Motor neuron (in vitro differentiated cells): ENCODE data around the gene MED16. TPM values are rescaled to one million over a fixed set of nuclear protein-coding genes. Genes with fewer than 3 reads are reported as not detected.

Source experiments
- ATAC-seq, 8 experiments: fragments of 200-7000 bp; cut with Tn5 transposase; replicated peaks in 6 of 8; 2 replicates each; pipeline ENCODE4 v1.8.0; 2021; ENCODE audit warnings: mild to moderate bottlenecking in 8 of 8, moderate library complexity in 8 of 8
- H3K27ac ChIP-seq, 2 donors: fragments of 250-450 bp; sonication (Bioruptor Pico); 2 replicates each; pipeline ENCODE4 v1.9.0; 2021; ENCODE audit warnings: antibody characterized with exemption in 2 of 2, mild to moderate bottlenecking in 2 of 2, moderate library complexity in 1 of 2
- H3K4me1 ChIP-seq, 2 donors: fragments of 250-450 bp; sonication (Bioruptor Pico); replicated peaks in 1 of 2; 2 replicates each; pipeline ENCODE4 v1.6.1; 2021; ENCODE audit warnings: antibody characterized with exemption in 2 of 2, mild to moderate bottlenecking in 2 of 2, moderate library complexity in 1 of 2
- H3K4me3 ChIP-seq, 5 donors: fragments of 250-450 bp; sonication (Bioruptor Pico); 2 replicates each; pipeline ENCODE4 v1.9.0; 2021; ENCODE audit warnings: antibody characterized with exemption in 5 of 5, mild to moderate bottlenecking in 5 of 5, moderate library complexity in 4 of 5
- WGBS, 10 experiments: fragments of 450-650 bp; shearing (Covaris generic); methylation state at CpG; one replicate each; pipeline ENCODE4 v1.0.0; 2022; 5-methylcytosine and 5-hydroxymethylcytosine counted together
- in situ Hi-C, 9 experiments: fragments of 400-800 bp; cut with MboI; loops; one replicate each; pipeline ENCODE4 v1.15.0; 2021; ENCODE audit warnings: low sequenced_read_pairs in 9 of 9, low pct_unique_long_range_greater_than_20kb in 2 of 9; ENCODE audit not compliant: unreplicated experiment in 9 of 9
- total RNA-seq, 8 experiments: library from RNA; unstranded; fragments of 300-600 nt; gene quantifications; 2 replicates each; pipeline versions ENCODE4 v1.2.3 to v1.2.4, GENCODE V29; 2022

MED16 gene
- total RNA-seq, 8 experiments from 2014 or later, result 15.0 to 44.1 (median 26.1) TPM

DNA sequence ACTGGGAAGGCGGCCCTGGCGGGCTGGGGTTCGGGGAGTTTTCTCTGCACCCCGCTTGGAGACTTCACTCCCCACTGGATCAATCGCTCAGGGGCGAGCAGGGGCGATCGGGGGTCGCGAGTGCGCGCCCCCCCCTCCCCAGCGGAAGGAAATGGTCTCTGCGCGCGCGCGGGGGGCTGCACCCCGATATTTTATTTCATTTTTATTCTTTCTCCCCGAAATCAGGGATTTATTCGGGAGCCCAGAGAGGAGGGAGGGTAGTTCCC is 33.3 kb upstream of the MED16 start:
- WGBS, 10 experiments, result 0% methylated on average over 4 of the region's 21 CpGs; no CpG with 5 or more reads in 9 of the 10 experiments
- peaks cover 5 to 6% of the 10 kb centered on the region in 2 donors for H3K4me1 ChIP-seq
- peak overlapping the region; percentile 90 to 97 for H3K27ac ChIP-seq
- ATAC-seq, result no peak
- peak overlapping the region; percentile 89 to 98 (median 91) for H3K4me3 ChIP-seq
- in situ Hi-C loops, result loop anchor here in 5 of 9 experiments (10.0 kb wide), 1 partner anchor 59 kb away; the partner anchor contains the start of gene WDR18 (in 5 of the 5)

GRCh38 chr19:925526-926322 is 32.7 kb upstream of the MED16 start, which contains the start of gene ARID3A:
Gene ARID3A, plus strand, starts transcription at chr19:926035. Its CDS starts 3,494 bp downstream, at chr19:929529.
- peak; percentile 58 to 74 (median 69) for ATAC-seq
- Histone ChIP-seq H3K4me3 (peak within 1 kb of the TSS; percentile 89 to 98 (median 91)), H3K27ac (peak within 1 kb of the TSS; percentile 90 to 97), H3K4me1 (peaks cover 5 to 6% of the 10 kb centered on the region in 2 donors)
- no CpG with 5 or more reads among the region's 97 CpGs for WGBS, 10 experiments
- in situ Hi-C loops, result loop anchor here in 5 of 9 experiments (10.0 kb wide), 1 partner anchor 59 kb away; the partner anchor contains the start of gene WDR18 (in 5 of the 5)

GRCh38 chr19:925087-925525 is 32.1 kb upstream of the MED16 start:
- in situ Hi-C loops, result loop anchor here in 5 of 9 experiments (10.0 kb wide), 1 partner anchor 60 kb away; the partner anchor contains the start of gene WDR18 (in 5 of the 5)
- WGBS, 10 experiments, result no CpG with 5 or more reads among the region's 39 CpGs
- peak overlapping the region; percentile 90 to 97 for H3K27ac ChIP-seq

GRCh38 chr19:924553-925086 is 31.6 kb upstream of the MED16 start:
- 10 to 63% (median 34%) methylated on average over 2 to 5 of the region's 31 CpGs; no CpG with 5 or more reads in 6 of the 10 experiments for WGBS, 10 experiments
- no peak for ATAC-seq
- no peak overlapping the region for H3K27ac ChIP-seq
- in situ Hi-C loops, result loop anchor here in 6 of 9 experiments (5.0 to 25.0 kb wide), 4 partner anchors 58 to 262 kb away; partner anchors contain the start of genes WDR18 (in 6 of the 6), MISP (in 1 of the 6) and RNF126 (in 1 of the 6)
- H3K4me1 ChIP-seq, result peaks cover 9 to 14% of the 10 kb centered on the region in 2 donors
- peak overlapping the region; percentile 89 to 98 (median 91) for H3K4me3 ChIP-seq

More at GRCh38 chr19:925087-925525, 32.1 kb upstream of the MED16 start:
- ATAC-seq, result peak; percentile 2 to 64 (median 50)
- Histone ChIP-seq H3K4me1 (peaks cover 9 to 11% of the 10 kb centered on the region in 2 donors), H3K4me3 (peak overlapping the region; percentile 89 to 98 (median 91))

DNA sequence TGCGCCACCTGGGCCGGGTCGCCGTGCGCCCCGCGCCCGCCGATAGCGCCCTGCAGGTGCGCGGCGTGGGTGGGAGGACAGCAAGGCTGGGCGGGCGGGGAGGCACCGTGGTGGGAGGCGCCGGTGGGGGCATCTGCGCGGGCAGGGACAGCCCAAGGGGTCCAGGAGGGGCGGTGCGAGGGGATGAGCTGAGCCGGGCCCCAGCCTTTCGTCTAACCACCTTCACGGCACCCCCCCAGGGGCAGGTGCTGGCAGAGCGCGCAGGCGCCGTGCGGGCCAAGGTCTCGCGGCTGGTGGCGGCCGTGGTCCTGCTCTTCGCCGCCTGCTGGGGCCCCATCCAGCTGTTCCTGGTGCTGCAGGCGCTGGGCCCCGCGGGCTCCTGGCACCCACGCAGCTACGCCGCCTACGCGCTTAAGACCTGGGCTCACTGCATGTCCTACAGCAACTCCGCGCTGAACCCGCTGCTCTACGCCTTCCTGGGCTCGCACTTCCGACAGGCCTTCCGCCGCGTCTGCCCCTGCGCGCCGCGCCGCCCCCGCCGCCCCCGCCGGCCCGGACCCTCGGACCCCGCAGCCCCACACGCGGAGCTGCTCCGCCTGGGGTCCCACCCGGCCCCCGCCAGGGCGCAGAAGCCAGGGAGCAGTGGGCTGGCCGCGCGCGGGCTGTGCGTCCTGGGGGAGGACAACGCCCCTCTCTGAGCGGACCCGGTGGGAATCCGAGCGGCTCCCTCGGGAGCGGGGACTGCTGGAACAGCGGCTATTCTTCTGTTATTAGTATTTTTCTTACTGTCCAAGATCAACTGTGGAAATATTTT is 27.3 kb upstream of the MED16 start:
- WGBS, 10 experiments, result 17 to 40% (median 24%) methylated on average over 1 to 15 of the region's 84 CpGs; no CpG with 5 or more reads in 7 of the 10 experiments
- in situ Hi-C loops, result loop anchor here in 6 of 9 experiments (5.0 to 25.0 kb wide), 4 partner anchors 62 to 258 kb away; partner anchors contain the start of genes WDR18 (in 6 of the 6), MISP (in 1 of the 6) and RNF126 (in 1 of the 6)
- Histone ChIP-seq H3K4me1 (peaks cover 6 to 26% of the 10 kb centered on the region in 2 donors), H3K27ac (no peak overlapping the region), H3K4me3 (peak overlapping the region in 4 of 5 donors; percentile 0 to 37 (median 22))
- ATAC-seq, result peak in 3 of 8 experiments; percentile 2 to 12 (median 3)

- in situ Hi-C loops, result loop anchor here in 7 of 9 experiments (5.0 to 25.0 kb wide), 5 partner anchors 63 to 257 kb away; partner anchors contain the start of genes WDR18 (in 6 of the 7), MISP (in 1 of the 7) and RNF126 (in 1 of the 7)
- Histone ChIP-seq H3K4me3 (peak overlapping the region in 4 of 5 donors; percentile 17 to 37 (median 24)), H3K27ac (peak overlapping the region in 1 of 2 donors; percentile 49), H3K4me1 (peaks cover 6 to 26% of the 10 kb centered on the region in 2 donors)
- ATAC-seq, result peak in 6 of 8 experiments; percentile 4 to 30 (median 20)
- WGBS, 10 experiments, result 4% methylated on average over 14 of the region's 68 CpGs; no CpG with 5 or more reads in 9 of the 10 experiments
These were observed 26.4 kb upstream of the MED16 start for GRCh38 chr19:919199-920050.

DNA sequence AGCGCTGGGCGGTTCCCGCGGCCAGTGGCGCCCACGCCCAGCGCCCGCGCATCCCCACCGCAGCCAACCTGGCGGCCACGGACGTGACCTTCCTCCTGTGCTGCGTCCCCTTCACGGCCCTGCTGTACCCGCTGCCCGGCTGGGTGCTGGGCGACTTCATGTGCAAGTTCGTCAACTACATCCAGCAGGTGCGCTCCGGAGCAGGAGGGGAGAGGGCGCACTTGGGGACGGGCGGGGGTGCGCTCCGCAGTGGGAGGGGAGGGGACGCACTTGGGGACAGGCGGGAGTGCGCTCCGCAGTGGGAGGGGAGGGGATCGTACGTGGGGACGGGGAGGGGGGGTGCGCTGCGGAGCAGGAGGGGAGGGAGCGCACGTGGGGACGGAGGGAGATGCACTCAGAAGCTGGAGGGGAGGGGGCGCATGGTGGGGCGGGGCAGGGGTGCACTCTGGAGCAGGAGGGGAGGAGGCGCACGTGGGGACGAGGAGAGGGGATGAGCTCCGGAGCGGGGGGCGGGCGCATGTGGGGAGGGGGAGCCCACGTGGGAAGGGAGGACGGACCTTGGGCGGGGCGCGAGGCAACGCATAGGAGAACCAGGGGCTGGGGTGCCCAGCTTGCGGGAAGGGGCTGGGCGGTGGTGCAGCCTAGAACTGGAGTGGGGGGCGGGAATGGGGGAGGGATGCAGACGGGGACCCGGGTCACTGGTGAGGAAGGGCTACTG is 25.7 kb upstream of the MED16 start:
- ATAC-seq, result peak in 5 of 8 experiments; percentile 18 to 47 (median 41)
- in situ Hi-C loops, result loop anchor here in 2 of 9 experiments (10.0 to 25.0 kb wide), 3 partner anchors 144 to 256 kb away; partner anchors contain the start of genes MISP (in 1 of the 2) and RNF126 (in 1 of the 2)

DNA sequence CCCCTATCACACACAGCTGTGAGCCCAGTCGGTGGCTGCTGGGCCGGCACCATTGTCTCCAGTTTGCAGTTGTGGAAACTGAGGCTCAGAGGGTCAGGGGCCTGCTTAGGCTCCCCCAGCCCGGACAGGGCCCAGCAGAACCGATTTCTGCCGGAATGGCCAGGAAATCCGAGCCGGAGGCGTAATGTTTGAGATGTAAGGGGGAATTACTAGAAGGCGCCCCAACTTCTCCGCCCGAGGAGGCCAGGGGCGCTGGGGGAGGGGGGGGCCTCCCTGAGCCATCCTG is 25.1 kb upstream of the MED16 start:
- WGBS, 10 experiments, result 40% methylated on average over 2 of the region's 12 CpGs; no CpG with 5 or more reads in 9 of the 10 experiments
- H3K4me3 ChIP-seq, result peak overlapping the region in 3 of 5 donors; percentile 21 to 36 (median 34)
- peak in 1 of 8 experiments; percentile 0 for ATAC-seq

More for the DNA sequence above, 25.7 kb upstream of the MED16 start:
- peak overlapping the region in 4 of 5 donors; percentile 17 to 37 (median 28) for H3K4me3 ChIP-seq
- H3K27ac ChIP-seq, result peak overlapping the region in 1 of 2 donors; percentile 49
- 2% methylated on average over 10 of the region's 58 CpGs; no CpG with 5 or more reads in 9 of the 10 experiments for WGBS, 10 experiments
- H3K4me1 ChIP-seq, result peaks cover 8 to 26% of the 10 kb centered on the region in 2 donors

GRCh38 chr19:917323-918151 is 24.6 kb upstream of the MED16 start, which contains the start of gene KISS1R:
Gene KISS1R, plus strand, starts transcription at chr19:917333. Its CDS starts 170 bp downstream, at chr19:917503.
- 0 to 1% methylated on average over 8 to 12 of the region's 87 CpGs; no CpG with 5 or more reads in 8 of the 10 experiments for WGBS, 10 experiments
- Histone ChIP-seq H3K27ac (peak within 1 kb of the TSS in 1 of 2 donors; percentile 65), H3K4me3 (peak within 1 kb of the TSS; percentile 14 to 36 (median 25)), H3K4me1 (peaks cover 9 to 26% of the 10 kb centered on the region in 2 donors)
- peak in 6 of 8 experiments; percentile 20 to 68 (median 64) for ATAC-seq
- in situ Hi-C loops, result loop anchor here in 2 of 9 experiments (10.0 to 25.0 kb wide), 3 partner anchors 143 to 255 kb away; partner anchors contain the start of genes MISP (in 1 of the 2) and RNF126 (in 1 of the 2)

More for the DNA sequence above, 25.1 kb upstream of the MED16 start:
- in situ Hi-C loops, result loop anchor here in 2 of 9 experiments (10.0 to 25.0 kb wide), 3 partner anchors 143 to 256 kb away; partner anchors contain the start of genes MISP (in 1 of the 2) and RNF126 (in 1 of the 2)
- peak overlapping the region in 1 of 2 donors; percentile 24 for H3K27ac ChIP-seq
- H3K4me1 ChIP-seq, result peaks cover 9 to 26% of the 10 kb centered on the region in 2 donors
